WTC11 (cell line): ENCODE measurements around the gene LAMTOR2.

ENCODE experiments used
- TF ChIP-seq, protein P1 (sequence below): sonication (generic); formaldehyde crosslinking; IDR thresholded peaks from 2 replicates; pipeline ENCODE4 v1.8.1; 2023; ENCODE audit warnings: mild to moderate bottlenecking, moderate library complexity, missing genetic modification reagents
- TF ChIP-seq, protein P2 (sequence below): fragments of 200-600 bp; IDR thresholded peaks from 2 replicates; pipeline ENCODE4 v1.8.0; 2022; ENCODE audit warnings: antibody characterized with exemption

DNA sequence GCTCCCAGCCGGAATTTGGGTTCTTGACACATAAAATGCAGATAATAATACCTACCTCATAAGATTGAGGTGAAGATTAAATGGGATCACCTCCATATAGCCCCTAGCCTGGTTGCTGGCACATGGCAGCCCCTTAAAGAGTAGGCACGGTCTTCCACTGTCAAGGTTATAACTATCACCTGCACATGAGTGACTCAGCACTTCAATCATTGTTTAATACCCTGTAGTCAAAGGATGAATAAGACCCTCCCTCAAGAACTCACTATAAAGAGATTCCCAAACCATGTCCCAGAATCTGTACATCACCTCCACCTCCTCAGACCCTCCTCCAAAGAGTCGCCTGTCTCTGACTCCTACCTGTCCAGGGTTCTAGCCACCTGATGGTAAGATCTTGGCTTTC, 53.5 kb downstream of the LAMTOR2 start:
- TF ChIP-seq, protein P1, sequence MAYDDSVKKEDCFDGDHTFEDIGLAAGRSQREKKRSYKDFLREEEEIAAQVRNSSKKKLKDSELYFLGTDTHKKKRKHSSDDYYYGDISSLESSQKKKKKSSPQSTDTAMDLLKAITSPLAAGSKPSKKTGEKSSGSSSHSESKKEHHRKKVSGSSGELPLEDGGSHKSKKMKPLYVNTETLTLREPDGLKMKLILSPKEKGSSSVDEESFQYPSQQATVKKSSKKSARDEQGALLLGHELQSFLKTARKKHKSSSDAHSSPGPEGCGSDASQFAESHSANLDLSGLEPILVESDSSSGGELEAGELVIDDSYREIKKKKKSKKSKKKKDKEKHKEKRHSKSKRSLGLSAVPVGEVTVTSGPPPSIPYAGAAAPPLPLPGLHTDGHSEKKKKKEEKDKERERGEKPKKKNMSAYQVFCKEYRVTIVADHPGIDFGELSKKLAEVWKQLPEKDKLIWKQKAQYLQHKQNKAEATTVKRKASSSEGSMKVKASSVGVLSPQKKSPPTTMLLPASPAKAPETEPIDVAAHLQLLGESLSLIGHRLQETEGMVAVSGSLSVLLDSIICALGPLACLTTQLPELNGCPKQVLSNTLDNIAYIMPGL: no peak
- TF ChIP-seq, protein P2, sequence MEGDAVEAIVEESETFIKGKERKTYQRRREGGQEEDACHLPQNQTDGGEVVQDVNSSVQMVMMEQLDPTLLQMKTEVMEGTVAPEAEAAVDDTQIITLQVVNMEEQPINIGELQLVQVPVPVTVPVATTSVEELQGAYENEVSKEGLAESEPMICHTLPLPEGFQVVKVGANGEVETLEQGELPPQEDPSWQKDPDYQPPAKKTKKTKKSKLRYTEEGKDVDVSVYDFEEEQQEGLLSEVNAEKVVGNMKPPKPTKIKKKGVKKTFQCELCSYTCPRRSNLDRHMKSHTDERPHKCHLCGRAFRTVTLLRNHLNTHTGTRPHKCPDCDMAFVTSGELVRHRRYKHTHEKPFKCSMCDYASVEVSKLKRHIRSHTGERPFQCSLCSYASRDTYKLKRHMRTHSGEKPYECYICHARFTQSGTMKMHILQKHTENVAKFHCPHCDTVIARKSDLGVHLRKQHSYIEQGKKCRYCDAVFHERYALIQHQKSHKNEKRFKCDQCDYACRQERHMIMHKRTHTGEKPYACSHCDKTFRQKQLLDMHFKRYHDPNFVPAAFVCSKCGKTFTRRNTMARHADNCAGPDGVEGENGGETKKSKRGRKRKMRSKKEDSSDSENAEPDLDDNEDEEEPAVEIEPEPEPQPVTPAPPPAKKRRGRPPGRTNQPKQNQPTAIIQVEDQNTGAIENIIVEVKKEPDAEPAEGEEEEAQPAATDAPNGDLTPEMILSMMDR: no peak
